22Rv1 (cell line): ENCODE data around the gene AGAP2.

Experiments
- ZFX ChIP-seq: fragments of 450-650 bp; IDR thresholded peaks from 2 replicates; pipeline ENCODE4 v1.6.1; 2017; ENCODE audit warnings: antibody characterized with exemption, borderline replicate concordance
- TF ChIP-seq, protein P1 (sequence below): fragments of 450-650 bp; IDR thresholded peaks from 2 replicates; pipeline ENCODE4 v1.5.1; 2017; ENCODE audit warnings: mild to moderate bottlenecking

DNA sequence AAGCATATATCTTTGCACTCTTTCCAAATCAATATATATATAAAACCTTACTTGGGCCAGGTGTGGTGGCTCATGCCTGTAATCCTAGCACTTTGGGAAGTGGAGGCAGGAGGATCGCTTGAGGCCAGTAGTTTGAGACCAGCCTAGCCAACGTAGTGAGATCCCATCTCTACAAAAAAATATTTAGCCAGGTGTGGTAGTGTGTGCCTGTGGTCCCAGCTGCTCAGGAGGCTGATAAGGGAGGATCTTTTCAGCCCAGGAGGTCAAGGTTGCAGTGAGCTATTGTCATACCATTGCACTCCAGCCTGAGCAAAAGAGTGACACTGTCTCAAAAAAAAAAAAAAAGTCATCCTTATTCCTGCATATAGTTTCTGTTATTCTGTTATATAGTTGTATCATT lies 30.2 kb downstream of the AGAP2 start:
- TF ChIP-seq ZFX, result no peak
- TF ChIP-seq, protein P1, sequence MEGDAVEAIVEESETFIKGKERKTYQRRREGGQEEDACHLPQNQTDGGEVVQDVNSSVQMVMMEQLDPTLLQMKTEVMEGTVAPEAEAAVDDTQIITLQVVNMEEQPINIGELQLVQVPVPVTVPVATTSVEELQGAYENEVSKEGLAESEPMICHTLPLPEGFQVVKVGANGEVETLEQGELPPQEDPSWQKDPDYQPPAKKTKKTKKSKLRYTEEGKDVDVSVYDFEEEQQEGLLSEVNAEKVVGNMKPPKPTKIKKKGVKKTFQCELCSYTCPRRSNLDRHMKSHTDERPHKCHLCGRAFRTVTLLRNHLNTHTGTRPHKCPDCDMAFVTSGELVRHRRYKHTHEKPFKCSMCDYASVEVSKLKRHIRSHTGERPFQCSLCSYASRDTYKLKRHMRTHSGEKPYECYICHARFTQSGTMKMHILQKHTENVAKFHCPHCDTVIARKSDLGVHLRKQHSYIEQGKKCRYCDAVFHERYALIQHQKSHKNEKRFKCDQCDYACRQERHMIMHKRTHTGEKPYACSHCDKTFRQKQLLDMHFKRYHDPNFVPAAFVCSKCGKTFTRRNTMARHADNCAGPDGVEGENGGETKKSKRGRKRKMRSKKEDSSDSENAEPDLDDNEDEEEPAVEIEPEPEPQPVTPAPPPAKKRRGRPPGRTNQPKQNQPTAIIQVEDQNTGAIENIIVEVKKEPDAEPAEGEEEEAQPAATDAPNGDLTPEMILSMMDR, result no peak
